Measurements from ENCODE around the gene PACS2. TPM values are rescaled to one million over a fixed set of nuclear protein-coding genes. Genes with fewer than 3 reads are reported as not detected.

Gene PACS2
- total RNA-seq, 1 experiment from 2014 or later, result 72.5 TPM

- peaks cover 3% of the 10 kb centered on the region; the same call in 1 of the 2 replicates for H3K79me2 ChIP-seq (ENCODE audit: insufficient read depth, low read length)
- no peak overlapping the region for H4K8ac ChIP-seq (replicated peaks; ENCODE audit: insufficient read length, low read depth, low read length)
- no peak overlapping the region for H3K4ac ChIP-seq (ENCODE audit: low read depth, low read length)
- no peak overlapping the region; the same call in 1 of the 2 replicates for H3K14ac ChIP-seq (ENCODE audit: insufficient read depth, low read length)
- H2BK12ac ChIP-seq (ENCODE audit: insufficient read length, low read depth, low read length), result no peak overlapping the region
- no peak overlapping the region for H3K4me2 ChIP-seq (ENCODE audit: insufficient read depth, insufficient read length, low read length)
- no peak overlapping the region for H4K91ac ChIP-seq (ENCODE audit: insufficient read length, low read depth, low read length)
- no peaks in the 10 kb centered on the region for H3K4me1 ChIP-seq (ENCODE audit: insufficient read depth, low read length)
- no peaks in the 10 kb centered on the region for H3K79me1 ChIP-seq (ENCODE audit: insufficient read depth, low read depth, low read length, poor library complexity, severe bottlenecking)
- H3K9ac ChIP-seq (ENCODE audit: extremely low read depth, insufficient read length, low read length), result no peak overlapping the region
- H3T11ph ChIP-seq (ENCODE audit: low read length), result no peak overlapping the region
- H2BK120ac ChIP-seq (ENCODE audit: low read depth, low read length, poor library complexity, severe bottlenecking), result no peak overlapping the region
- no peak overlapping the region for H4K5ac ChIP-seq (ENCODE audit: insufficient read length, low read depth, low read length)
- Mint-ChIP-seq H3K36me3 (ENCODE audit: insufficient read depth in 1 of 3, low read depth in 3 of 3) (peaks cover 5 to 7% (median 5%) of the 10 kb centered on the region in 3 experiments; a peak in 6 of 7 replicates), H3K9me3 (peaks cover 9 to 12% of the 10 kb centered on the region in 2 experiments; a peak in 3 of 5 replicates), H3K4me3 (no peak overlapping the region), H3K27ac (no peak overlapping the region), H3K4me1 (peaks cover 8 to 12% of the 10 kb centered on the region in 2 experiments), H3K27me3 (ENCODE audit: low read depth) (no peaks in the 10 kb centered on the region)
- no peak overlapping the region for H3K18ac ChIP-seq (ENCODE audit: insufficient read length, low read depth, low read length)
- no peak overlapping the region for H2BK5ac ChIP-seq (ENCODE audit: insufficient read length, low read length)
- no peaks in the 10 kb centered on the region for H4K20me1 ChIP-seq (ENCODE audit: control insufficient read depth, insufficient read depth, insufficient read length)
- H3K23ac ChIP-seq (ENCODE audit: insufficient read length, low read depth, low read length), result no peak overlapping the region
- no peaks in the 10 kb centered on the region for H3K27me3 ChIP-seq (ENCODE audit: insufficient read depth, low read length)
- no peak overlapping the region for H2BK15ac ChIP-seq (ENCODE audit: low read depth, low read length)
- DNase-seq, result no peak
- H2BK20ac ChIP-seq (ENCODE audit: low read depth, low read length, poor library complexity, severe bottlenecking), result no peak overlapping the region
- no peaks in the 10 kb centered on the region for H3K9me3 ChIP-seq (ENCODE audit: control insufficient read depth, low read depth, low read length)
- no peak overlapping the region for H2AK5ac ChIP-seq (ENCODE audit: insufficient read length, low read length)
- WGBS (ENCODE audit: extremely low coverage, insufficient read length, low lambda C conversion rate), result no CpG with 5 or more reads among the region's 19 CpGs
- TF ChIP-seq CTCF (conservative IDR thresholded peaks at IDR 0.05), result no peak
- H3K27ac ChIP-seq (ENCODE audit: insufficient read length, low read depth, low read length), result no peak overlapping the region
- no peak overlapping the region for H2AFZ ChIP-seq (ENCODE audit: low read length)
- H3K23me2 ChIP-seq (ENCODE audit: insufficient read length, low read depth, low read length, poor library complexity, severe bottlenecking), result no peaks in the 10 kb centered on the region
- no peak overlapping the region for H3K56ac ChIP-seq (ENCODE audit: insufficient read length, low read depth, low read length)
Measured at GRCh38 chr14:105348945-105349699, 34.6 kb downstream of the PACS2 start.
